DMS114 treated with DMSO at 0.1 percent for 48 hours (cell line): Measurements from ENCODE around the gene BEND4.

Experiments
- DNase-seq: peaks from one replicate; lab custom pipeline; 2025; ENCODE audit not compliant: unreplicated experiment; lab: John Stamatoyannopoulos, UW

BEND4 gene

DNA sequence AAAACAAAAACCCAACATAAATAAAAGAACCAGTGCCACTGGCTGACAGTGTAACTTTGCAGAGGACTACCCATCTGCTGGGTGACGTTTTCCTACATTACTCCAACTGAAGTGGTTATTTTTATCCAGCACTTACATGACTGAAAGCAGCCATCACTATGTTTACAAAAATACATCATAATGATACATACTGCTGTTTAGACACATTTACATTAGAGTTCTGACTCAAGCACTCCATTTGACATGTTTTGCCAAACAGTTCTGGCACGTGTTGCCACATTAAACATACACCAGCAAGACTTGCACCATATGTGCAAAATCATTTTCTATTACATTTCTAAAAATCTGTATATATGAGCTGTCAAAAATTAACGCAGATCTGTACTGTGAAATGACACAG lies 39.6 kb downstream of the BEND4 start:
- DNase-seq: no peak

DNA sequence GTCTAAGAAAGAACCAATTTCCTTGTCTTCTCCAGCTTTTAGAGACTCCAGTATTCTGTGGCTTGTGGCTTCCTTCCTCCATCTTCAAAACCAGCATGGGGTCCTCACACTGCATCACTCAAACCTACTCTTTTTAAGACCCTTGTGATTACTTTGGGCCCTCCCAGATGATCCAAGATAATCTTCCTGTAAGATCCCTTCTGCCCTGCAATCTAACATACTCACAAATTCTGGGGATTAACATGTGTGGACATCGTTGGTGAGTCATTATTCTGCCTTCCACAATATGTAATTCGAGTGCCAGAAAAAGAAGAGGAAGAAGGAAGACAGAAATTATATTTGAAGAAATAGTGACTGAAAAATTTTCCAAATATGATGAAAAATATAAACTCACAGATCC lies 47.9 kb downstream of the BEND4 start:
- no peak for DNase-seq

DNA sequence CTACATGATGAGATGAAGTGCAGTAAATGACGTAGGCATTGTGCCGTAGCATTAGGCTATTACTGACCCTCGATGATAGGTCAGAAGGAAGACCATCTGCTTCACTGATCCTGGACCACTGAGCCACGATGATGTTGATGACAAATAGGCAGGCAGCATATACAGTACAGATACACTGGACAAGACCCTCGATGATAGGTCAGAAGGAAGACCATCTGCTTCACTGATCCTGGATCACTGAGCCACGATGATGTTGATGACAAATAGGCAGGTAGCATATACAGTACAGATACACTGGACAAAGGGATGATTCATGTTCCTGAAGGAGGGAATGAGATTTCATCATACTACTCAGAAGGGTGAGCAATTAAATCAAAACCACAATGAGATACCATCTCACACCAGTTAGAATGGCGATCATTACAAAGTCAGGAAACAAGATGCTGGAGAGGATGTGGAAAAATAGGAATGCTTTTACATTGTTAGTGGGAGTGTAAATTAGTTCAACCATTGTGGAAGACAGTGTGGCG lies 50.9 kb downstream of the BEND4 start:
- DNase-seq: no peak

DNA sequence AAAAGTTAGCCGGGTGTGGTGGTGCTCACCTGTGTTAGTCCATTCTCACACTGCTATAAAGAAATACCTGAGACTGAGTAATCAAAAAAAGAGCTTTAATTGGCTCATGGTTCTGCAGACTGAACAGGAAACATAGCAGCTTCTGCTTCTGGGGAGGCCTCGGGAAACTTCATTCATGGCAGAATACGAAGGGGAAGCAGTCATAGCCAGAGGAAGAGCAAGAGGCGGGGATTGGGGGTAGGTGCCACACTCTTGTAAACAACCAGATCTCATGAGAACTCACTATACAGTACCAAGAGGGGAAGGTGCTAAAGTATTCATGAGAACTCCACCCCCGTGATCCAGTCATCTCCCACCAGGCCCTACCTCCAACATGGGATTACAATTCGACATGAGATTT lies 64.1 kb downstream of the BEND4 start:
- no peak for DNase-seq

GRCh38 chr4:42083816-42084215 lies 68.6 kb downstream of the BEND4 start:
- DNase-seq: no peak

- no peak for DNase-seq
Observed at GRCh38 chr4:42080306-42080705, 72.1 kb downstream of the BEND4 start.

DNA sequence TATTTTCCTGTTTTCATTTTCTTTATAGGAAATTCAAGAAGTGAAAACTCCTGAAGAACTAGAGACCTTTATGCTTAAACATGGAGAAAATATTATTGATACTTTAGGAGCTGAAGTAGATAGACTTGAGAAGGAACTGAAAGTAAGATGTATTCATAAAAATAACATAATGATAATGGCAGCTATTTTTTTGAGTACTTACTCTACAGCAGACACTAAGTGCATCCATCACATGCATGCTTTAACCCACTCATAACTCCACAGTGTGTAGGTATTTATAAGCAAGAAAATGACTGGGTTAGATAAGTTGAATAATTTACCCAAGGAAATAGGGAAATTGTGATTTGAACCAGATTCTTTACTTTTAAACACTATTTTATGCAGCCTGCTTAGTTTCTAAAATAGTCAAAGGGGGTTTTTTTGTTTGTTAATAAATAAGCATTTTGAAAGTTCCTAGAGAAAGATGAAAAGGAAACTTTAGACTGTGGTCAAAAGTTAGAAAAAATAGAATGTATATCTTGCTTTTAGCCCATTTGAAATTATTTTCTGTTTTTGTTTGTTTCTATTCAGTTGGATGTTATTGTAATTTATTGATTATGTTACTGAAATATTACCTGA lies 74.2 kb downstream of the BEND4 start:
- DNase-seq: no peak

GRCh38 chr4:42074294-42074693 lies 78.2 kb downstream of the BEND4 start:
- no peak for DNase-seq

DNA sequence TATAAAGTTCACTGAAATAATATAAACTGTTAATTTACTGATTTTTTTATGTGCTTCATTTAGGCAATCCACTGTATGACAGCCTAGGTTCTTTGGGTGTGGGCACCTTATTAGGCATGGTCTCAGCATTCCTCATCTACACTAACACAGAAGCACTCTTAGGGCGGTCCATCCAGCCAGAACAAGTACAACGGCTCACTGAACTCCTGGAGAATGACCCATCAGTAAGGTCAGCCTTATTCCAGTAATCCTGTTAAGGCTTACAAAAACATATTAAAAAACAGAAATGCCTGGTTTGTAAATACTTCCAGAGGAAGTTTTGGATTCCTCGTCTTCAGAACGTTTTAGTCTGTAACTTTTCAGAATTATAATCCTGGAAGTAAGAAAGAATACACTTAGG lies 82.0 kb downstream of the BEND4 start:
- DNase-seq: no peak

DNA sequence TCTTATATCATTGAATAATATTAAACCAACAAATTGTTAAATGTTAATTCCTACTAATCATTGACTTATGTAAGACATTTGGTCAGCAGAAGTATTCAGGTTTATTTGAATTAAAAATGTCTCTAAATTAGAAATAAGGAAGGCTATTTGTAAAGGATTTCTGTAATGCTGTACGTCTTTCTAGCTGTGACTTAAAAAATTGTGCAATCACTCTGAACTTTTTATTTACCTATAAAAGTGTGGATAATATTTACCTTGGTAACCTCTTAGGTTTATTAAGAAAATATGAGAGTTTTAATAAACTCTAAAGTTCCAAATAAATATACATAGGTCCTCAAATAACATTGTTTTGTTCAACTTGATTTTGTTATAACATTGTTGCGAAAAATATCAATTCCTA lies 85.2 kb downstream of the BEND4 start:
- DNase-seq: no peak

- DNase-seq: no peak
Observed at GRCh38 chr4:42066402-42066801, 86.1 kb downstream of the BEND4 start.
